ENCODE measurements around the gene ENOX1. TPM values are rescaled to one million over a fixed set of nuclear protein-coding genes. Genes with fewer than 3 reads are reported as not detected.

ENOX1 gene
- total RNA-seq, 1 donor from 2014 or later = 0.79 TPM

DNA sequence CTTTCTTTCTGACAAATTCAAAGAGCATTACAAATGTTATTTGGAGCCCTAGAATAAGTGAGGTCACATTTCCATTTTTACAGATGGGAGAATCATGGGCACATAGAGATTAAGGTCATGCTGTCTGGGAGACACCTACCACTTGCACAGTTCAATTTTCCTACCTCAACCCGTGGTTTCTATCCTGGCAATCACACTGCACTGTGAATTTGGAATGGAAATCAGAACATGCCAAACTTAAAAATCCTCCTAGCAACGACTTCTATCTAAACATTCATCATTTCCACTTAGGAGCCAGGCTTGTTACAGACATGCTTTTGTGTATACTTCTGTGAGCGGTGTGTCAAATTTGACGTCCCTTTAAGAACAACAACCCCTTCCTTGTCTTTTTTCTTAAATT, 511.9 kb downstream of the ENOX1 start:
- TF ChIP-seq, protein P1, sequence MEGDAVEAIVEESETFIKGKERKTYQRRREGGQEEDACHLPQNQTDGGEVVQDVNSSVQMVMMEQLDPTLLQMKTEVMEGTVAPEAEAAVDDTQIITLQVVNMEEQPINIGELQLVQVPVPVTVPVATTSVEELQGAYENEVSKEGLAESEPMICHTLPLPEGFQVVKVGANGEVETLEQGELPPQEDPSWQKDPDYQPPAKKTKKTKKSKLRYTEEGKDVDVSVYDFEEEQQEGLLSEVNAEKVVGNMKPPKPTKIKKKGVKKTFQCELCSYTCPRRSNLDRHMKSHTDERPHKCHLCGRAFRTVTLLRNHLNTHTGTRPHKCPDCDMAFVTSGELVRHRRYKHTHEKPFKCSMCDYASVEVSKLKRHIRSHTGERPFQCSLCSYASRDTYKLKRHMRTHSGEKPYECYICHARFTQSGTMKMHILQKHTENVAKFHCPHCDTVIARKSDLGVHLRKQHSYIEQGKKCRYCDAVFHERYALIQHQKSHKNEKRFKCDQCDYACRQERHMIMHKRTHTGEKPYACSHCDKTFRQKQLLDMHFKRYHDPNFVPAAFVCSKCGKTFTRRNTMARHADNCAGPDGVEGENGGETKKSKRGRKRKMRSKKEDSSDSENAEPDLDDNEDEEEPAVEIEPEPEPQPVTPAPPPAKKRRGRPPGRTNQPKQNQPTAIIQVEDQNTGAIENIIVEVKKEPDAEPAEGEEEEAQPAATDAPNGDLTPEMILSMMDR (IDR thresholded peaks at IDR 0.05; ENCODE audit: insufficient read depth, low read length, severe bottlenecking) = no peak
- H3K27me3 ChIP-seq (ENCODE audit: control insufficient read depth, insufficient read depth, low read length) = no peaks in the 10 kb centered on the region
- H3K36me3 ChIP-seq (ENCODE audit: control insufficient read depth, insufficient read depth, low read length) = no peaks in the 10 kb centered on the region
- DNase-seq (ENCODE audit: low read depth) (no peak), FAIRE-seq (no peak)
- H3K4me3 ChIP-seq (ENCODE audit: low read depth, low read length) = no peak overlapping the region

DNA sequence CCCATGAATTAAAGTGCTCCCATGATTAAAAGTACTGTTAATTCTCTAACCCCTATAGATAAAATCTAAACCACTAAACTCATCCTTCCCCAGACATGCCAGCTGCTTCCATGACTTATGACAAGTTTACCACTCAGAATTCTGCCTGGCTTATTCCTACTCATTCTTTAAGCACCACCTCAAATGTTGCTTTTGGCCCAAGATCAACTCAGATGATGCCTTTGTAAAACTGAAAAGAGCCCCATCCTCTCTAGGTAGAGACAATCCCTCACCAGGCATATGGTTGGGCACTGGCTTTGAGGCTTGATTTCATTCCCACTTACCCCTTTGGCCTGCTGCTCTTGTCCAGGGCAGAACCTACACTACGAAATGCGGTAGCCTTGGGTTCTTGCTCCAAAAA, 513.4 kb downstream of the ENOX1 start:
- Histone ChIP-seq H3K36me3 (ENCODE audit: control insufficient read depth, insufficient read depth, low read length) (no peaks in the 10 kb centered on the region), H3K27me3 (ENCODE audit: control insufficient read depth, insufficient read depth, low read length) (no peaks in the 10 kb centered on the region), H3K4me3 (ENCODE audit: low read depth, low read length) (no peak overlapping the region)
- FAIRE-seq (no peak), DNase-seq (ENCODE audit: low read depth) (peak; percentile 24)
- TF ChIP-seq, protein P1 (IDR thresholded peaks at IDR 0.05; ENCODE audit: insufficient read depth, low read length, severe bottlenecking) = no peak

DNA sequence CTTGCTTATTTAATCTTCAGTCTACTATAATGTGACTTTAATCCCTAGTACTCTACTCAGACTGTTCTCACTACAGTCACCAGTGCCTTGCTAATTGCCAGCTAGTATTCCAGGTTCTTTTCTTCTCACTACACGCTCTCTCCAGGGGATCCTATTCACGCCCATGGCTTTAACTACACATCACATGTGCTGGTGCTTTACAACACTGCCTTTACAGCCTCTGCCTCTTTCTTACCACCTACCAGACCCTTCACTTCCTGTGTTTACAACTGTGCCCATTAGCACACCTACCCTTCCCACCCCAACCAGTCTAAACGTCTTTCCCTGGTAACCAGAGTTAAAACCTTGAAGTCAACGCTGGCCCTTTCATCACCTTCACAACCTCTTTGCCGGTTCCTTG, 513.9 kb downstream of the ENOX1 start:
- H3K27me3 ChIP-seq (ENCODE audit: control insufficient read depth, insufficient read depth, low read length) = no peaks in the 10 kb centered on the region
- H3K36me3 ChIP-seq (ENCODE audit: control insufficient read depth, insufficient read depth, low read length) = no peaks in the 10 kb centered on the region
- H3K4me3 ChIP-seq (ENCODE audit: low read depth, low read length) = no peak overlapping the region
- DNase-seq (ENCODE audit: low read depth) (no peak), FAIRE-seq (no peak)
- TF ChIP-seq, protein P1 (IDR thresholded peaks at IDR 0.05; ENCODE audit: insufficient read depth, low read length, severe bottlenecking) = no peak

DNA sequence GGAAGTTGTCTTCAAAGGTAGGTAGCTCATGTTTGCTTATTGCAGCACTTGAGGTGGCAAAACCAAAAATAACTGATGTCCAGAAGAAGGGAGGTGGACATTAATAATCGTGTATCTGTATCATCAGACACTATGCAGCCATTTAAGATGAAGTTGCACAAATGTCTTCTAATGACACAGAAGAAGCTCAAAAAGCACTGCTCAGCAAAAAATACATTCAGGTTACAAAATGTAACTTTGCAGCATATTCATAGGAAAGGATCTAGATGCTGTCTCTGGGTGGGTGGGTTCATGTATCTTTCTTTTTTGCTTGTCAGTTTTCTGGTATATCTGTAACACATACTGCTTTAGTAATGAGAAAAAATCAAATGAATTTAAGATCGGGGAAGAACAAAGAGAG, 515.6 kb downstream of the ENOX1 start:
- FAIRE-seq (no peak), DNase-seq (ENCODE audit: low read depth) (no peak)
- Histone ChIP-seq H3K4me3 (ENCODE audit: low read depth, low read length) (no peak overlapping the region), H3K36me3 (ENCODE audit: control insufficient read depth, insufficient read depth, low read length) (no peaks in the 10 kb centered on the region), H3K27me3 (ENCODE audit: control insufficient read depth, insufficient read depth, low read length) (no peaks in the 10 kb centered on the region)
- TF ChIP-seq, protein P1 (IDR thresholded peaks at IDR 0.05; ENCODE audit: insufficient read depth, low read length, severe bottlenecking) = no peak

DNA sequence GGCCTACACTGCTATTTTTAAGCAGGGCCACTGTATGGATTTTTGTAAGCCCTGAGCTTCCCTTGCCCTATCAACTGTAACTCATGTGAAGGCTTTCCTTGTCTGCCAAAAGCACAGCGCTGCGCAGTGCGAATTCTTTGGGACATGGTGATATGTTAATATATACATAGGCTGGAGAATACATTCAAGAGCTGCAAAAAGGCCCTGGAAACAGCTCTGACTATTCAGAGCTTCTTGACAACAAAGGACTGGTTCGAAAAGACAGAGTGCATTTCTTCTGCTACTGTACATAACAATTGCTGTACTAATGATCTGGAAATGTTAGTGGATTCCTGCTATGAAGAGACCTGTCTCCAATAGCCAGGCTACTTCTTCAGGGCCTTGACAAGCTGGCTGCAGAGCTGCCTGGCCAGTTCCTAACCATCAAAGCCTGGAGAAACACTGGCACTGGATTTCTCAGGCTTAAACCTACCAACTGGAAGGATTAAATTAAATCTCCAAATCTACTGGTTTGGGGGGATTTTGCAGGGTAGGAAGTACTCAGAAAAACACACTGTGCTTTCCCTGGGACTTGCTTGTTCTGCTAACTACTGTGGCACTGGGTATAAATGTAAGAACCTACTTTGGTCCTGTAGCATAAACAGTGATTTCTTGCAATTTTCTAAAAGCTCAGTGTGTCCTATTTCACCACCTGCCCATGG, 516.5 kb downstream of the ENOX1 start:
- no peak for FAIRE-seq
- Histone ChIP-seq H3K36me3 (ENCODE audit: control insufficient read depth, insufficient read depth, low read length) (no peaks in the 10 kb centered on the region), H3K4me3 (ENCODE audit: low read depth, low read length) (no peak overlapping the region), H3K27me3 (ENCODE audit: control insufficient read depth, insufficient read depth, low read length) (no peaks in the 10 kb centered on the region)
- no peak for DNase-seq (ENCODE audit: low read depth)
- TF ChIP-seq, protein P1 (IDR thresholded peaks at IDR 0.05; ENCODE audit: insufficient read depth, low read length, severe bottlenecking) = no peak

DNA sequence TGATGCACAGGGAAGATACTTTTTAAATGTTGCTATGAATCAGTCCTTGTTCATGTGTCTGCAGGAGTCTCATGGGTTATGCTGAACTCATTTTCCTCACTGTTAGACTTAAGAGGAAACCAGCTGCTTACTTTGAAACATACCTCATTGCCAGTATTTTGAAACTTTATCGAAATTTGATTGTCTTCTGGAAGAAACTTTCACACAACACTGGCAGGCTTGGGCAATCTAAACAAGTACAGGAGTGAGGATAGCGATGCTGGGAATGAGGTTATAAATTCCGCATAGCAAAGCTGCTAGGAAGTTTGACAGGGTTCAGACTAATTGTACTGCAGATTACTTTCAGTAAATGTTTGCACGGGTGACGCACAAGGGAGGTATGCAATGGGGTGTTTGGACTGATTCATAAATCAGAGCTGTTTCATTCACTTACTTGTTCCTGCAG, 517.7 kb downstream of the ENOX1 start:
- Histone ChIP-seq H3K4me3 (ENCODE audit: low read depth, low read length) (no peak overlapping the region), H3K36me3 (ENCODE audit: control insufficient read depth, insufficient read depth, low read length) (no peaks in the 10 kb centered on the region), H3K27me3 (ENCODE audit: control insufficient read depth, insufficient read depth, low read length) (no peaks in the 10 kb centered on the region)
- TF ChIP-seq, protein P1 (IDR thresholded peaks at IDR 0.05; ENCODE audit: insufficient read depth, low read length, severe bottlenecking) = no peak
- FAIRE-seq (peak; percentile 86), DNase-seq (ENCODE audit: low read depth) (peak; percentile 96)

All from bronchial epithelial cell (primary cell).